ENCODE data around the gene ZFP64.

Gene ZFP64

GRCh38 chr20:52103913-52104545 is 87.5 kb downstream of the ZFP64 start:
- no peak for DNase-seq

- DNase-seq, result no peak
Observed at GRCh38 chr20:52103335-52103912, 88.2 kb downstream of the ZFP64 start.

- DNase-seq, result no peak
Observed at GRCh38 chr20:52102559-52102958, 89.0 kb downstream of the ZFP64 start.

- DNase-seq, result no peak
Observed at GRCh38 chr20:52102126-52102525, 89.5 kb downstream of the ZFP64 start.

All from NCI-H1694 (cell line).